ENCODE results near the gene SLC37A1.
"Not testable (repeated sequence)": the region's sequence is repeated elsewhere in the genome, so short reads cannot be mapped to it uniquely, and the experiment has no call there.

Gene SLC37A1

GRCh38 chr21:42611852-42612251 lies 98.2 kb downstream of the SLC37A1 start:
- no peak for DNase-seq
- H3K4me3 ChIP-seq (ENCODE audit: low read depth, low read length): no peak overlapping the region
- H3K27ac ChIP-seq: no peak overlapping the region
- TF ChIP-seq, protein P1, sequence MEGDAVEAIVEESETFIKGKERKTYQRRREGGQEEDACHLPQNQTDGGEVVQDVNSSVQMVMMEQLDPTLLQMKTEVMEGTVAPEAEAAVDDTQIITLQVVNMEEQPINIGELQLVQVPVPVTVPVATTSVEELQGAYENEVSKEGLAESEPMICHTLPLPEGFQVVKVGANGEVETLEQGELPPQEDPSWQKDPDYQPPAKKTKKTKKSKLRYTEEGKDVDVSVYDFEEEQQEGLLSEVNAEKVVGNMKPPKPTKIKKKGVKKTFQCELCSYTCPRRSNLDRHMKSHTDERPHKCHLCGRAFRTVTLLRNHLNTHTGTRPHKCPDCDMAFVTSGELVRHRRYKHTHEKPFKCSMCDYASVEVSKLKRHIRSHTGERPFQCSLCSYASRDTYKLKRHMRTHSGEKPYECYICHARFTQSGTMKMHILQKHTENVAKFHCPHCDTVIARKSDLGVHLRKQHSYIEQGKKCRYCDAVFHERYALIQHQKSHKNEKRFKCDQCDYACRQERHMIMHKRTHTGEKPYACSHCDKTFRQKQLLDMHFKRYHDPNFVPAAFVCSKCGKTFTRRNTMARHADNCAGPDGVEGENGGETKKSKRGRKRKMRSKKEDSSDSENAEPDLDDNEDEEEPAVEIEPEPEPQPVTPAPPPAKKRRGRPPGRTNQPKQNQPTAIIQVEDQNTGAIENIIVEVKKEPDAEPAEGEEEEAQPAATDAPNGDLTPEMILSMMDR (IDR thresholded peaks at IDR 0.05; ENCODE audit: low read depth, low read length): no peak
- peaks cover 6% of the 10 kb centered on the region for H3K9me3 ChIP-seq (ENCODE audit: severe bottlenecking)
- H3K27me3 ChIP-seq (ENCODE audit: insufficient read depth, low read depth, severe bottlenecking): no peaks in the 10 kb centered on the region
- H3K36me3 ChIP-seq: no peaks in the 10 kb centered on the region

- Histone ChIP-seq H3K27me3 (ENCODE audit: insufficient read depth, low read depth, severe bottlenecking) (no peaks in the 10 kb centered on the region), H3K27ac (no peak overlapping the region), H3K4me3 (ENCODE audit: low read depth, low read length) (no peak overlapping the region), H3K36me3 (no peaks in the 10 kb centered on the region), H3K9me3 (ENCODE audit: severe bottlenecking) (peaks cover 6% of the 10 kb centered on the region)
- DNase-seq: no peak
- TF ChIP-seq, protein P1 (IDR thresholded peaks at IDR 0.05; ENCODE audit: low read depth, low read length): no peak
Observed at GRCh38 chr21:42612390-42612789, 98.7 kb downstream of the SLC37A1 start.

GRCh38 chr21:42613756-42614155 lies 100.1 kb downstream of the SLC37A1 start:
- TF ChIP-seq, protein P1 (IDR thresholded peaks at IDR 0.05; ENCODE audit: low read depth, low read length): no peak
- H3K36me3 ChIP-seq: no peaks in the 10 kb centered on the region
- no peaks in the 10 kb centered on the region for H3K27me3 ChIP-seq (ENCODE audit: insufficient read depth, low read depth, severe bottlenecking)
- no peak for DNase-seq
- no peak overlapping the region for H3K27ac ChIP-seq
- H3K4me3 ChIP-seq (ENCODE audit: low read depth, low read length): no peak overlapping the region
- H3K9me3 ChIP-seq (ENCODE audit: severe bottlenecking): peaks cover 6% of the 10 kb centered on the region

- Histone ChIP-seq H3K27ac (peak overlapping the region; percentile 10; the same call in 1 of the 2 replicates), H3K9me3 (ENCODE audit: severe bottlenecking) (peaks cover 6% of the 10 kb centered on the region), H3K36me3 (no peaks in the 10 kb centered on the region), H3K27me3 (ENCODE audit: insufficient read depth, low read depth, severe bottlenecking) (no peaks in the 10 kb centered on the region), H3K4me3 (ENCODE audit: low read depth, low read length) (no peak overlapping the region)
- DNase-seq: no peak
- TF ChIP-seq, protein P1 (IDR thresholded peaks at IDR 0.05; ENCODE audit: low read depth, low read length): no peak
Observed at GRCh38 chr21:42614396-42614795, 100.7 kb downstream of the SLC37A1 start.

DNA sequence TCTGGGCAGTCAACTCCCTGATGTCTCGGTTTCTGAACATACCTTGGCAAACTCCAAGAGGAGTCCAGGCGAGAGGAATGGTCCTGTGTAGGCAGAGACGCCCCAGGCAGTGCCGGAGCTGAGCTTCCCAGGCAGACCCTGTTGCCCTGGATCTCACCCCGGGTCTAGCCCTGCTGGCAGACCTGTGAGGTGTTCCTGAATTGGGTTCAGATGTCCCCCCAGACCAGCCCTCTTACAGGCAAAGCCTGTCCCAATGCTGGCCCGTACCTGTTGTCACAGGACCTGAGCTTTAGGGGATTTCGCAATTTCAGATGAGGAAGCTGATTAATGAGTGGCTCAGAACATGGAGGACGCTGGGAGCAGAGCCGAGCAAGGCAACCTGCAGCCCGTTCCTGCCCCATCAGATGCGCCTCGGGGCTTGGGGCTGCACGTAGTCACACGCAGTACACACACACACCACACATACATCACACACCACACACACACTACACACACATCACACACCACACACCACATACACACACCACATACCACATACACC lies 101.2 kb downstream of the SLC37A1 start:
- Histone ChIP-seq H3K27me3 (ENCODE audit: insufficient read depth, low read depth, severe bottlenecking) (no peaks in the 10 kb centered on the region), H3K36me3 (no peaks in the 10 kb centered on the region), H3K27ac (peak overlapping the region; percentile 10; the same call in 1 of the 2 replicates), H3K9me3 (ENCODE audit: severe bottlenecking) (peaks cover 6% of the 10 kb centered on the region), H3K4me3 (ENCODE audit: low read depth, low read length) (no peak overlapping the region)
- TF ChIP-seq, protein P1 (IDR thresholded peaks at IDR 0.05; ENCODE audit: low read depth, low read length): no peak
- DNase-seq: peak; percentile 58

GRCh38 chr21:42615377-42615776 lies 101.7 kb downstream of the SLC37A1 start:
- not testable (repeated sequence) for H3K27me3 ChIP-seq (ENCODE audit: insufficient read depth, low read depth, severe bottlenecking); H3K36me3 ChIP-seq; DNase-seq; H3K4me3 ChIP-seq (ENCODE audit: low read depth, low read length); H3K27ac ChIP-seq; H3K9me3 ChIP-seq (ENCODE audit: severe bottlenecking)
